Epithelial cell of proximal tubule (primary cell): ENCODE measurements around the gene PTPN21. TPM values are rescaled to one million over a fixed set of nuclear protein-coding genes. Genes with fewer than 3 reads are reported as not detected.

Experiments used
- DNase-seq: peaks from one replicate; pipeline ENCODE4 v3.0.0-alpha.2; 2011; ENCODE audit warnings: low read depth
- H3K4me3 ChIP-seq: 2 replicates; pipeline ENCODE4 v1.5.1; 2011; ENCODE audit warnings: low read depth, mild to moderate bottlenecking, low read length
- CTCF ChIP-seq: conservative IDR thresholded peaks from 2 replicates; pipeline ENCODE4 v1.5.1; 2012; ENCODE audit warnings: low read depth, mild to moderate bottlenecking, low read length
- total RNA-seq: library from RNA; depleted of rRNA; stranded (reverse); fragments of >200 nt; gene quantifications from 2 replicates; pipeline ENCODE4 v1.2.3, GENCODE V29; 2015

PTPN21 gene
- total RNA-seq, 1 donor from 2014 or later, result 5.9 TPM

GRCh38 chr14:88597038-88597437, 42.2 kb upstream of the PTPN21 start:
- no peak overlapping the region for H3K4me3 ChIP-seq
- TF ChIP-seq CTCF, result no peak
- DNase-seq, result no peak

DNA sequence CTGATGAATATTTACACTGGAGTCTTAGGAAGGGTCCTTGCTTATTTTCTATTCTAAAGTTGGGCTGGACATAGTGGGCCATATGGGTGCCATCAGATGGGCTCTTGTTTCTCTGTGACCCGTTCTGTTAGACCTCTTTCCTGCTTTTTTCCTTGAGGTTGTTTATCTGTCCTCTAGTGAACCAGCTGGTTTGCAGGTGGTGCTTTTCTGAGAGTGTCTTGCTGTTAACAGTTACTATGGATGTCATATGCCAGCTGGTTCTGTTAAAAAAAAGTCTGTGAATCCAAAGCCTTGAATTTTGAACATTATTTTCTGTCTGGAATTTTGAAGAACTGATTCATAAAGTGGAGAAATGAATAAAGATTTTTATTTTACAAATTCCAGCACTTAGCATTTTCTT, 37.2 kb upstream of the PTPN21 start:
- TF ChIP-seq CTCF, result no peak
- H3K4me3 ChIP-seq, result no peak overlapping the region

GRCh38 chr14:88590173-88590572, 35.4 kb upstream of the PTPN21 start:
- no peak for TF ChIP-seq CTCF
- DNase-seq, result no peak
- no peak overlapping the region for H3K4me3 ChIP-seq

More for the DNA sequence above, 37.2 kb upstream of the PTPN21 start:
- DNase-seq, result no peak

- no peak overlapping the region for H3K4me3 ChIP-seq
- no peak for DNase-seq
- no peak for TF ChIP-seq CTCF
These were observed 33.3 kb upstream of the PTPN21 start for GRCh38 chr14:88588081-88588480.

GRCh38 chr14:88584451-88584850, 29.6 kb upstream of the PTPN21 start:
- TF ChIP-seq CTCF, result no peak
- no peak overlapping the region for H3K4me3 ChIP-seq
- DNase-seq, result no peak

- no peak for TF ChIP-seq CTCF
- DNase-seq, result no peak
- H3K4me3 ChIP-seq, result no peak overlapping the region
These were observed 21.4 kb upstream of the PTPN21 start for GRCh38 chr14:88576222-88576621.

DNA sequence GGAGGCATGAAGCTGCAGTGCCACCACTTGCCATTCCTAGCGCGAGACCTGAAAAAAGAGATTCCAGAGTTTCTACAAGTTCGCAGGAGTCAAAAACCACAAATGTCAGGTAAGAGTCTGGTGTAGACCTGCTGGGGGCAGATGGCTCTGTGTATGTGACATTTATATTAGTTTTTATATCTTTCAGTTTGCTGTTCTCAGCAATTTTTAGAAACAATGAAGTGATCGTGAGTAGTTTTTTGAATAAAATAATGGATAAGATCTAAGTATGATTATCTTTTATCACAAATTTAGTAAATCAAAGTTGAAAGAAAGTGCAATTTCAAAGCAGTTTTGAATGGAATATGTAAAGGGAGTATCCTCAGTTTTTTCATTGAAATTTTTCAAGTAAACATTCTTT, 17.3 kb upstream of the PTPN21 start:
- no peak for TF ChIP-seq CTCF
- no peak for DNase-seq
- H3K4me3 ChIP-seq, result no peak overlapping the region
